ENCODE results near the gene KCNE3. TPM values are rescaled to one million over a fixed set of nuclear protein-coding genes. Genes with fewer than 3 reads are reported as not detected.

Gene KCNE3
- total and polyA plus RNA-seq, 9 of the 15 experiments (the other 6 are each of a cell fraction or from before 2014, with no cell fraction given): 1.6 to 8.7 (median 6.2) TPM

DNA sequence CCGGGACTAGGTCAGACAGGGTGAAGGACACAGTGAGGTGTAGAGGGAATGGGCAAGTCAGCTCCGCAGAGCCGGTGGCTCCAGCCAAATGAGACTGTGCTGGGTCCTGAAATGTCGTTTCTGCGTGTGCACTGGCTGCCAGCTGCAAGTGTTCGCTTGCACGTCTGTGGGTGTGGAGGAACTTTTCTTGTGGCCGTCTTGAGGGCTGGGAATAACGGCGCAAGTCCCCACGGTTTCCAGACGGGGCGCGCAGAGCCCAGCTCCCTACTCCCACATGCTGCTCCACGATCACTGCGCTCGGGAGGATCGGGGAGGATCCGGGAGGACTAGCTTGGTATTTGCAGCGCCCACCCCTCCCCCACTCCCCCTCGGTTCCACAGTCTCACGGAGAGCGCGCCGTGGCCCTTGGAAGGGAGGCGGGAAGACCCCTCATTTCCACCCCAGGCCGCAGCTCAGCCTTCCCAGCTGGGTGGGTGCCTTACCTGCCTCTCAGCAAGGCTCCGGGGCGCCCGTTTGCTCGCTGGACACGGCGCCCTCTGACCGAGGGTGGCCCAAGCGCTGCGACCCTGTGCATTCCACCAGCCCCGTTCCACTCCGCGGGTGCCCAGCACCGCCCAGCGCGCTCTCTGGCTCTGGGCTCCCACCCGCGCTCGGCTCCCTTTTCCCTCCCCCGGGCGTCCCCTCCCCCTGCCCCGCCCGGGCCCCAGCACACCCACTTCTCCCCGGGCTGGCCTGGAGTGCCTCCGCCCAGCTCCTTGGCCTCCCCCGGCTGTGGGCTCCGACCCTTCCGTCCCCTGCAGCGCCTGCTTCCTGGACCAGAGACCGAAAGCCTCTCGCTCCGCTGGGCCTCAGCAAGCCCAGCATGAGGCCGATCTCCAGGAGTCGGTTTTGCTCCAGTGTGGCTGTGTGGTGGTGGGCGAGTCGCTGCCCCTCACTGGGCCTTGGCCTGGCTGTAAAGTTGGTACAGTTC is at the start of gene KCNE3 (continued):
- TF ChIP-seq, protein P1, sequence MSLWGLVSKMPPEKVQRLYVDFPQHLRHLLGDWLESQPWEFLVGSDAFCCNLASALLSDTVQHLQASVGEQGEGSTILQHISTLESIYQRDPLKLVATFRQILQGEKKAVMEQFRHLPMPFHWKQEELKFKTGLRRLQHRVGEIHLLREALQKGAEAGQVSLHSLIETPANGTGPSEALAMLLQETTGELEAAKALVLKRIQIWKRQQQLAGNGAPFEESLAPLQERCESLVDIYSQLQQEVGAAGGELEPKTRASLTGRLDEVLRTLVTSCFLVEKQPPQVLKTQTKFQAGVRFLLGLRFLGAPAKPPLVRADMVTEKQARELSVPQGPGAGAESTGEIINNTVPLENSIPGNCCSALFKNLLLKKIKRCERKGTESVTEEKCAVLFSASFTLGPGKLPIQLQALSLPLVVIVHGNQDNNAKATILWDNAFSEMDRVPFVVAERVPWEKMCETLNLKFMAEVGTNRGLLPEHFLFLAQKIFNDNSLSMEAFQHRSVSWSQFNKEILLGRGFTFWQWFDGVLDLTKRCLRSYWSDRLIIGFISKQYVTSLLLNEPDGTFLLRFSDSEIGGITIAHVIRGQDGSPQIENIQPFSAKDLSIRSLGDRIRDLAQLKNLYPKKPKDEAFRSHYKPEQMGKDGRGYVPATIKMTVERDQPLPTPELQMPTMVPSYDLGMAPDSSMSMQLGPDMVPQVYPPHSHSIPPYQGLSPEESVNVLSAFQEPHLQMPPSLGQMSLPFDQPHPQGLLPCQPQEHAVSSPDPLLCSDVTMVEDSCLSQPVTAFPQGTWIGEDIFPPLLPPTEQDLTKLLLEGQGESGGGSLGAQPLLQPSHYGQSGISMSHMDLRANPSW (CRISPR knock-in tag; IDR thresholded peaks at IDR 0.05): no peak
- TF ChIP-seq HLTF (IDR thresholded peaks at IDR 0.05) (no peak), ZKSCAN3 (CRISPR knock-in tag; IDR thresholded peaks at IDR 0.05) (no peak), PRPF4 (IDR thresholded peaks at IDR 0.05; ENCODE audit: insufficient read depth, low read depth, low read length, poor library complexity, severe bottlenecking) (no peak), POLR2B (IDR thresholded peaks at IDR 0.05; ENCODE audit: low read depth, partially characterized antibody) (no peak), MCM3 (IDR thresholded peaks at IDR 0.05) (no peak), ZZZ3 (IDR thresholded peaks at IDR 0.05) (no peak), ZFP36 (IDR thresholded peaks at IDR 0.05; ENCODE audit: low read depth, low read length, partially characterized antibody) (peak; percentile 21), TAF7 (tag; IDR thresholded peaks at IDR 0.05) (no peak), MECOM (CRISPR knock-in tag; IDR thresholded peaks at IDR 0.05) (no peak)
- TF ChIP-seq, protein P2, sequence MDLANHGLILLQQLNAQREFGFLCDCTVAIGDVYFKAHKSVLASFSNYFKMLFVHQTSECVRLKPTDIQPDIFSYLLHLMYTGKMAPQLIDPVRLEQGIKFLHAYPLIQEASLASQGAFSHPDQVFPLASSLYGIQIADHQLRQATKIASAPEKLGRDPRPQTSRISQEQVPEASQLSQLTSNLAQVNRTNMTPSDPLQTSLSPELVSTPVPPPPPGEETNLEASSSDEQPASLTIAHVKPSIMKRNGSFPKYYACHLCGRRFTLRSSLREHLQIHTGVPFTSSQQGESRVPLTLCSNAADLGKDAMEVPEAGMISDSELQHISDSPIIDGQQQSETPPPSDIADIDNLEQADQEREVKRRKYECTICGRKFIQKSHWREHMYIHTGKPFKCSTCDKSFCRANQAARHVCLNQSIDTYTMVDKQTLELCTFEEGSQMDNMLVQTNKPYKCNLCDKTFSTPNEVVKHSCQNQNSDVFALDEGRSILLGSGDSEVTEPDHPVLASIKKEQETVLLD (IDR thresholded peaks at IDR 0.05): no peak
- TF ChIP-seq, protein P3, sequence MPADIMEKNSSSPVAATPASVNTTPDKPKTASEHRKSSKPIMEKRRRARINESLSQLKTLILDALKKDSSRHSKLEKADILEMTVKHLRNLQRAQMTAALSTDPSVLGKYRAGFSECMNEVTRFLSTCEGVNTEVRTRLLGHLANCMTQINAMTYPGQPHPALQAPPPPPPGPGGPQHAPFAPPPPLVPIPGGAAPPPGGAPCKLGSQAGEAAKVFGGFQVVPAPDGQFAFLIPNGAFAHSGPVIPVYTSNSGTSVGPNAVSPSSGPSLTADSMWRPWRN (IDR thresholded peaks at IDR 0.05; ENCODE audit: low read depth): no peak
- TF ChIP-seq, protein P4, sequence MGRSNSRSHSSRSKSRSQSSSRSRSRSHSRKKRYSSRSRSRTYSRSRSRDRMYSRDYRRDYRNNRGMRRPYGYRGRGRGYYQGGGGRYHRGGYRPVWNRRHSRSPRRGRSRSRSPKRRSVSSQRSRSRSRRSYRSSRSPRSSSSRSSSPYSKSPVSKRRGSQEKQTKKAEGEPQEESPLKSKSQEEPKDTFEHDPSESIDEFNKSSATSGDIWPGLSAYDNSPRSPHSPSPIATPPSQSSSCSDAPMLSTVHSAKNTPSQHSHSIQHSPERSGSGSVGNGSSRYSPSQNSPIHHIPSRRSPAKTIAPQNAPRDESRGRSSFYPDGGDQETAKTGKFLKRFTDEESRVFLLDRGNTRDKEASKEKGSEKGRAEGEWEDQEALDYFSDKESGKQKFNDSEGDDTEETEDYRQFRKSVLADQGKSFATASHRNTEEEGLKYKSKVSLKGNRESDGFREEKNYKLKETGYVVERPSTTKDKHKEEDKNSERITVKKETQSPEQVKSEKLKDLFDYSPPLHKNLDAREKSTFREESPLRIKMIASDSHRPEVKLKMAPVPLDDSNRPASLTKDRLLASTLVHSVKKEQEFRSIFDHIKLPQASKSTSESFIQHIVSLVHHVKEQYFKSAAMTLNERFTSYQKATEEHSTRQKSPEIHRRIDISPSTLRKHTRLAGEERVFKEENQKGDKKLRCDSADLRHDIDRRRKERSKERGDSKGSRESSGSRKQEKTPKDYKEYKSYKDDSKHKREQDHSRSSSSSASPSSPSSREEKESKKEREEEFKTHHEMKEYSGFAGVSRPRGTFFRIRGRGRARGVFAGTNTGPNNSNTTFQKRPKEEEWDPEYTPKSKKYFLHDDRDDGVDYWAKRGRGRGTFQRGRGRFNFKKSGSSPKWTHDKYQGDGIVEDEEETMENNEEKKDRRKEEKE (IDR thresholded peaks at IDR 0.05; ENCODE audit: borderline replicate concordance in 1 of 2, control insufficient read depth in 1 of 2, low read depth in 2 of 2, low read length in 1 of 2): no peak
- TF ChIP-seq, protein P5, sequence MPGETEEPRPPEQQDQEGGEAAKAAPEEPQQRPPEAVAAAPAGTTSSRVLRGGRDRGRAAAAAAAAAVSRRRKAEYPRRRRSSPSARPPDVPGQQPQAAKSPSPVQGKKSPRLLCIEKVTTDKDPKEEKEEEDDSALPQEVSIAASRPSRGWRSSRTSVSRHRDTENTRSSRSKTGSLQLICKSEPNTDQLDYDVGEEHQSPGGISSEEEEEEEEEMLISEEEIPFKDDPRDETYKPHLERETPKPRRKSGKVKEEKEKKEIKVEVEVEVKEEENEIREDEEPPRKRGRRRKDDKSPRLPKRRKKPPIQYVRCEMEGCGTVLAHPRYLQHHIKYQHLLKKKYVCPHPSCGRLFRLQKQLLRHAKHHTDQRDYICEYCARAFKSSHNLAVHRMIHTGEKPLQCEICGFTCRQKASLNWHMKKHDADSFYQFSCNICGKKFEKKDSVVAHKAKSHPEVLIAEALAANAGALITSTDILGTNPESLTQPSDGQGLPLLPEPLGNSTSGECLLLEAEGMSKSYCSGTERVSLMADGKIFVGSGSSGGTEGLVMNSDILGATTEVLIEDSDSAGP (CRISPR knock-in tag; IDR thresholded peaks at IDR 0.05): no peak
